Measurements from ENCODE around the gene PNMA8A.

PNMA8A gene

DNA sequence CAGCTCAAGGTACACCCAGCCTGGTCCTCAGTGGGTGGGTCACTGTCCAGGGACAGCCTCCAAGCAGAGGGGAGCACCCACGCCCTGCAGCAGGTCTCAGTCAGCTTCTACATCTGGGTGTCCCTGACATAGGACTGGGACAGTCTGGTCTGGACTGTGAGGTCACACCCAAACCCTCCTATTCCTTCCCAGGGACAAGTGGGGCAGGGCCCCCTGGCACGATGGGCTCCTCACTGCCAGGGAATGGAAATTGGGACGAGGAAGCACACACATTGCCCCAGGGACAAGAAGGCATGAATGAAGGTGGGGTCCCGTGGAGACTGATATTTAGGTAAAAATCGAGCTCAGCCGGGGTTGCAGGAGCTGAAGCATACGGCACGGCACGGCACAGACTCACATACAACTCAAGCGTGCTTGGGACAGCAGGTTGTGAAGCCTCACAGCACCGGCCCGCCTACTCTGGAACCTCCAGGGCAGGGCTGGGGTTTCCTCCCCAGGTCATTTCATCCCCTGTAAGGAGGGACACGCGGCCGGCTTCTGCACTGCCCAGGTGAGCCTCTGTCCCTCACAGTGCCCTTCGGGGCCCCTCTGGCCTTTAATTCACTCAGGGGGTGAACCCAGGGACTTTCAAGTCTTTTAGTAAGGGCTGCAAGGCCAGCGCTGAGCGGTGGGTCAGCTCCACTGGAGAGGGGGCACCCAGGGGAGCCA is 20.8 kb upstream of the PNMA8A start:
- DNase-seq, result no peak

DNA sequence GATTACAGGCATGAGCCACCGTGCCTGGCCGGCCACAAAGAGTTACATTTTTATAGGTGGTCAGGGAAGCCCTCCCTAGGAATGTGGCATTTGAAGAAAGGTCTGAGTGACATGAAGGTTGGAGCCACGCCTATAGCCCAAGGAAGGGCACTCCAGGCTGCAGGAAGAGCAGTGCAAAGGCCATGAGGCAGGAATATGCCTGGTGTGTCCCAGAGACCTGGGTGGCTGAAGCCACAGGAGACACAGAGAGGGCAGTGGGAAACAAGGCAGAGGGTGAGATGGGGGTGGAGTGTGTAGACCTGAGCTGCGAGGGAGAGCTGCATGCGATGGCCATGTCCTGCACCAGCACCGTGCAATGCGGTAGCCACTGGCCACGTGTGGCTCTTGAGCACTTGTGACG is 19.4 kb upstream of the PNMA8A start:
- DNase-seq, result no peak

DNA sequence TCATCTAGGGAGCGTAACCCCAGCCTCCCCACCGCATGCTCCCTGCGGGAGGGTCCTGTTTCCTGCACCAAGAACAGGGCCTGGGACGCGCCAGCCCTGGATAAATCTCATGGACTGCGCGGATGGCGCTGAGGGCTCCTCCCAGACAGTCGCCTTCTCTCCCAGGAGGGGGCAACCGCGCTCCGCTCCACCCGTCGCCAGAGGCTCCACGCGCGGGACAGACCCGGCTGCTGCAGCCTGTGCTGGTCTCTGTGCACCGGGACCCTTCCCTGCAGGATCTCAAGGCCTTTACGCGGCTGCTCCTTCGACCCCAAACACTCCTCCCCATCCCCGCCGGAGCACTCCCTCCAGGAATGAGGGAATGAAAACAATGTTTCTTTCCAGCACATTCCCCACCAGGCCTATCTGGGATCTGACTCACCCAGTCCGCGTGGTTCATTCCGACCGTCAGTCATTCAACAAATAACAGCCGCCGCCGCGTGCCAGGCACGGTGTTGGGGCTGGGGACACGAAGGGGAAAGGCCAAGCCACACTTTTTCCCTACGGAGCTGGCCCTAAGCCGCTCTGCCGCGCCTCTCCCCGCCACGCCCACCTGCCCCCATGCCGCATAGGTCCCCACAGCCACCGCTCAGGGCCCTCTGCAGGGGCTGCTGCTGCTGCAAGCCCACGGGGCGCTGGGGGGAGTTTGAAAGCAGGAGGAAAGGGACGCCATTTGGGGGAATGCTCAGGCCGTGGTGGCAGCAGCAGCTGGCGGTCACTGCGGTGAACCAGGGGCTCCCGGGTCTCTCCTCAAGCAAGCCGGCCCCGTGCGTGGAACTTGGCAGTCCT is 18.3 kb upstream of the PNMA8A start:
- DNase-seq, result peak; percentile 72

DNA sequence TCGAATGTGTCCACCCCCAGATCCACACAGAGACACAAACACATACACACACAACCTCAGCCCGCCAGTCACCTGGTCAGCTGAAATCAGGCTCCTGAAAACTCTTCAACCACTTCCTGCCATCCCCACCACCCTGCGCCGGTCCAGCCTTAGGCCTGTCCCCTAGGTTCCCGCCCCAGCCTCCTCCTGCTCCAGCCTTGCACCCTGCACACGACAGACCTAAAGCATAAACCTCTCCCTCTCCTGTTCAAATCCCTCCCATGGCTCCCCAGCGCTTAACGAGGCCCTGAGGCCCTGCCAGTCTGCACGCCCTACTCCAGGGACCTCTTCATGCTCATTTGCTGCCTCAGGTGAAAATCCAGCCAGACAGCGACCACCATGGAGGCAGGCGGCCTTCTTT is 17.2 kb upstream of the PNMA8A start:
- DNase-seq, result no peak

DNA sequence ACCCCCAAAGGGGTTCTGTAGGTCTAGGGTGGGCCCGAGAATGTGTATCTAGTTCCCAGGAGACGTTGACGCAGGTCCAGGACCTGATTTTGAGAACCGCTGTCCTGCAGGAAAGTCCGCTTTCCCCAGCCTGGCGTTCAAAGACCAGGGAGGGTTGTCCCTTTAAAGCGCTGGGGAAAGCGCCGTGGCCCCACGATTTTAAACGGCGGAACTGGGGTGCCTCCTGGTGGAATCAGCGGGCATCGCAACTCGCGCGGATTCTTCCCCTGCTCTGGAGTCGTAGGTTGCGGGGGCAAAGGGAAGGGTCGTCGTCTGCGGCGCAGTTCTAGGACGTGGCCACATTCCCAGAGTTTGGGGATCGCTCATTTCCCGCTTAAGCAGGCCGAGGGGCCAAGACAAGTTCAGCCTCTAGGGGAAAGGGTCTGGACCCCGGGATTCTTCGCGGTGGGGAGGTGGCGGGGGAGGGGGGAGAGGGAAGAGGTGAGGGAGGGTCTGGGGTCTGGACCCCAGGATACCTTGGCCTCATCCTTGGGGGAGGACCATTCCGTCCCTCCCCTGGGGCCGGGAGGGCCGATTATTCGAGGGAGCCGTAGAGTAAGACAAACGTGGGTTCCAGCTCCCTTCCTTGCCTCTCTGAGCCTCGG is 16.6 kb upstream of the PNMA8A start:
- peak; percentile 95 for DNase-seq

DNA sequence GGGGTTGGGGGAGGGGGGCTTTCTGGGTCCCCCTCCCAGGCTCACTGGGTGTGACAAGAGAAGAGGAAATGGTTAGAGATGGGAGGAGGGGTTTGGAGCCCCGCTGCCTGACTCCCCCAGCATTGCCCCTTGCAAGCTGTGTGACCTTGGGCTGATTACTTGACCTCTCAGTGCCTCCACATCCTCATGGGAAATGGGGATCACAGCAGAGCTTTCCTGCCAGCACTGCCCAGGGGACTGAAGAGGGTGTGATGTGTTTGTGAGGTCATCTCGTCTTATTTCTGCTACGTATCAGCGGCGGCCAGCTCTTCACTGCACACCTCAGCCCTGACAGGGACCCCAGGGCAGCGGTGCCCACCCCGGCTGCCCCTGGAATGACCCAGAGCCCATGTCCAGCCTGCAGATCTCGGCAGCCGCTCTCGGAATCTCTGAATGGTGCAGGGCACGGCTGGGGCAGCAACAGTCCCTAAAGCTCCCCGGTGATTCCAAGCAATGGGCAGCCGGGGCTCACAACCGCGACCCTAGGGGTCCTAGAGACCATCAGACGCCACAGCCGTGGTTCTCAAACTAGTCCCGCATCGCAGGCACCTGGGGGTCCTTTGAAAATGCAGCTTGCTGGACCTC is 15.9 kb upstream of the PNMA8A start:
- no peak for DNase-seq

DNA sequence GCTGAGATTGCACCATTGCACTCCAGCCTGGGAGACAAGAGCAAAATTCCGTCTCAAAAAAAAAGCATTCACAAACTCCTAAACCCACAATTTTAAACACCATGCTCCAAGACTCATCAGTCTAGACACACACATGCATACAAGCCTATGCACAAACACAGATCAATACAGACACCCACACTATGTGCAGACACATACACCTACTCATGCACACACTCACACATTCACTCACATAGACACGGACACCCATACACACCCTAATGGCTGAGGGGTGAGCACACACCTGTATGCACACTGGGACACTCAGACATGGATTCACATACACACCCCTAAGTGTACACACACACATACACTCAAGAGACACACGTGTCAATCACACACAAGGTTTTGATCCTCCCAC is 15.0 kb upstream of the PNMA8A start:
- DNase-seq, result no peak

DNA sequence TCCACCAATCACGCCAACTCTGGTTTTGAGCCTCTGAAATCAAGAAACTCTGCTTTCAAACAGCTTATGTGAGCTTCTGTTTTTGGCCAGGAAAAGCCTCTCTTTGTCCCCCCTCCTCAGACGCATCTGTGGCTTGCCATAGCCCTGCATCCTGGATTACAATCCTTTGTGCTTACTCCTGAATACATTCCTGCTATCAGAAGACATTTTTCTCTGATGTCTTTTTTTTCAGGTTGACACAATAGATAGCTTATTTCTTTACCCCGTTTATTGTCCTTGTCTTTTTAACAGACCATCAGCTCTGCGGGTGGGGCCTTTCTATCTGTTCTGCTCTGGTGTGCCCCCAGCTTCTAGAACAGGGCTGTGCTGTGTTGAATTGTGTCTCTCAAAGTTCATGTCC is 13.3 kb upstream of the PNMA8A start:
- no peak for DNase-seq

DNA sequence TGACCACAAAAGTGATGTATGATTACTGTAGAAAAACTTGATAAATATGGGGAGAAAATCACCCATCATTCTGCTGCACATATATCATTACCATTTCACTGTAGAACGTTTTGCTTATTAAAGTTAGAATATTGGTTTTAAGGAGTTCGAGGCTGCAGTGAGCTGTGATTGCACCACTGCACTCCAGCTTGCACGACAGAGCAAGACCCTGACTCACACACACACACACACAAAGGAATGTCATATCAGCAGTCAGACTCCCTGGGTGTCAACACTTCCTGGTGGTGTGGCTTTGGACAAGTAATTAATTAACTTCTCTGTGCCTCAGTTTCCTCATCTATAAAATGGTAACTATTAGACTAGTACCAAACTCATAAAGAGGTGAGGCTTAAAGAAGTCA is 11.3 kb upstream of the PNMA8A start:
- DNase-seq, result no peak

DNA sequence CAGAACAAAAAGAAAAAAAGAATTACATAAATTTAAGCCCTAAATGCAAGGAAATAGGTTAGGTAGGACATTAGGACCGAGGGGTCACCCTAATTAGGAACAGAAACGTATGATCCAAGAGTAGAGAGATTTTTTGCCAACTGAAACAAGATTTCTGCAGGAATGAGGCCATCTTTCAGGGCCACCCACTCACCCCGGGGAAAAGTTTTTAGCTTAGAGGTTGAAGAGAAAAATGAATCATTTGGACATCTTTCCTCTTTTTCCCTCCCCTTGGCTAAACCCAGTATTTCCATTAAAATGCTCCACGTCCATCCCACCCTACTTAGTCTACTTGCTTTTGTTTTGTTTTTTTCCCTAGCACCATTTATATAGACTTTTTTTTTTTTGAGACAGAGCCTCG is 10.6 kb upstream of the PNMA8A start:
- DNase-seq, result no peak

DNA sequence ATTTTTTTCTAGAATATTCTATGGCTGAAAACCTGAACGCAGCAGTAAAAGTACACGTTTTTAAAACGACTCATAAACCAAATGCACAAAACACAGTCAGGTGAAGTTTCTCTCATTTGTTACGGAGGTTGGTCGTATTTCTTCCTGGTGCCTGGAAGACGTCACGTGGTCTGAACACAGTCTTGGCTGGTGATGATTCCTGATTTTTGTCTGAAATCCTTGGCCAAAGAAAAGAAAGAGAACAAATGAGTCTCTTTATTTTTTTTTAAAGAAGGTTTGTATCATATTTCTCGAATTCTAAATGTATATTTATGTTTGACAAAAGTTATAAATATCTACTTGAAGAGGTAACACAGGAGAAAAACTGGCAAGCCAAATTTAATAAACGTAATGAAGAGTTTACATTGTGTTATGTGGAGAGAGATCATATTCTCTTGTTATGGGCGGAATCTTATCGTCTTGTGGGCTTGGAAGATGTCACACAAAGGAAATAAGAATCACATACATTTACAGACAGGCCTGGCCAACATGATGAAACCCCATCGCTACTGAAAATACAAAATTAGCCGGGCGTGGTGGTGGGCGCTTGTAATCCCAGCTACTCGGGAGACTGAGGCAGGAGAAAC is 10.0 kb upstream of the PNMA8A start:
- peak; percentile 69 for DNase-seq

DNA sequence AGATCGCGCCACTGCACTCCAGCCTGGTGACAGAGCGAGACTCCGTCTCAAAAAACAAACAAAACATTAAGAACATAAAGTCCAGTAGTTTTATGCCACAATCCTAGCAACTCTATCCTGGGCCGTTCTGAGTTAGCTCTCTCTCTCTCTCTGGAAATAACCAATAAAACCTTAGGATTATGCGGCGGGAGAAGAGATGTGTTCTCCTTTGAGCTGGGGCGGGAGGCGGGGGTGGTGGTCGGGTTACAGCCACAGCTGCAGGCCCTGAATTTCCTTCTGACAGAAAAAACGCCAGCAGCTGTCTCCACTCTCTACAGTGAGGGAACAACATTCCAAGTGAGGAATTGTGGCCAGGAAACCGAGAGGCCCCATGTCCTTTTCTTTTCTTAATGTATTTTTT is 9.1 kb upstream of the PNMA8A start:
- DNase-seq, result peak; percentile 90

DNA sequence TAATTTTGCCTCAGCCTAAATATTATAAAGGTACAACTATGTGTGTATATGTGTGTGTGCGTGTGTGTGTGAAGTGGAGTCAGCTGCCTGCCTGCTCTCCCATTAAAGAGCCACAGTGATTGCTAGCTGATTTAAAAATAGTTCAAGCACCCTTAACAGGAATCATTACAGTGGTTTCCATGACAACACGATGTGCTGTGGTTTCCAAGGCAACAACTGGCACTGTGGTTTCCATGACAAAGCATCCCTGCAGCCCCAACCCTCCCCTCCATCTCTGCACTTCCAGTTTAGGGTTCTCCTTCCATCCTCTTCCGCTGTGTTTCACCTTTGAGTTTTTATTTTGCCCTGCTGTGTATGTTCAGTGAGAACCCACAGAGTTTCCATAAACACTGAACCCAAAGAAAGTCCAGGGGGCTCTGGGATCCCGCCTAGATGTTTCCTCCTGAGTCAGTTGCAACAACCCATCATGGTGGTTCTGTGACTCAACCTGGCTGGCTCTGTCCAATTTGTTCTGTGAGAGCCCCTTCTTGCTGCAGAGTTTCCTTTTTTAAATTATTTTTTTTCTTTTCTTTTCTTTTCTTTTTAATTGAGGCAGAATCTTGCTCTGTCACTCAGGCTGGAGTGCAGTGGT is 7.1 kb upstream of the PNMA8A start:
- peak; percentile 79 for DNase-seq

DNA sequence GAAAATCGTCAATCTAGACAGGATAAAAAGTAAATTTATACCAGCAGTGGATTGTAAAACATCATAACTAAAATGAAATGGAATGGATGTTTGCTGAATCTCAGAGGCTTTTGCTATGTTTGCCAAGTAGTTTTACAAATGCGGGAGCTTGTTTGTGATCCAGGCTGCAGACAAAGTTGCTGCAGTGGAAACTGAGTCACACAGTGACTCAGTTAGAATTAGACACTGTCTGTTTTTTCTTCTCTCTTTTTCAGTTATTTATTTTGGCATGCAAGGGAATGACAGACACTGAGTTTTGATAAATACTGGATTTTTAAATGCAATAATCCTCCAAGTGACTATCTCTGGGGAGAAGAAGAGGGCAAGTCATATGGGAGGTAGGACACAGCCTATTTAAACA is 4.6 kb upstream of the PNMA8A start:
- no peak for DNase-seq

DNA sequence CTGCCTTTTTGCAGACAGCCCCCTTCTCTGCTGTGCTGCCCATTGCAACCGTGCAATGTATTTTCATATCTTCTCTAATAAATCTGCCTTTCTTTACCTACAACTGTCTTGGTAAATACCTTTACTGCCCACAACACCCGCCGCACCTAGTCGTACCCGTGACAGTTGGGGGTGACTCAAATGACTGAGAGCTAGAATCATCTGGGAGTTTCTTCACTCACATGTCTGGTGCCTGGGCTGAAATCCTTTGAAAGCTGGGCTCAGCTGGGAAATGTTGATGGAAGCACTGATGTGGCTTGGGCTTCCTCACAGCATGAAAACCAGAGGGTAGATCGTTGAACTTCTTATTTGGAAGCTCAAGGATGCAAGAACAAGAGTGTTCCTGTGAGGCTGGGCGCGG is 2.8 kb upstream of the PNMA8A start:
- DNase-seq, result no peak

DNA sequence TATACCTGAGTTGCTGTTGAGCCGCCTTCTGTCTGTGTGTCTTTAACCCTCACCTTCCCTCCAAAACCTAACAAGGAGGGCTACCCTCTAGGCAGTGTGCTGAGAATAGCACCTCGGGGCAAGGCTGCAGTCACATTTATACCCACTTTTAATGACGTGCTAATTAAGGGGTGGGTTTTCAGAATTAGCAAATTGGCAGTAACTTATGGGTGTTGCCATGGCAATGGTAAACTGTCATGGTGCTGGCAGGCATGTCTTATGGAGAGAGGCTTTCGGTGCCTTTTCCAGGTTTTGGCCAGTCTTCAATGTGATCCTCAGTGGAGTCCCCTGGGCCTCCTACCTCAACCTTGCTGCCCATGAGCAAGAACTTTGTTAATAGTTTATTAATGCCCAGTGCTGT is 1.2 kb upstream of the PNMA8A start:
- no peak for DNase-seq

DNA sequence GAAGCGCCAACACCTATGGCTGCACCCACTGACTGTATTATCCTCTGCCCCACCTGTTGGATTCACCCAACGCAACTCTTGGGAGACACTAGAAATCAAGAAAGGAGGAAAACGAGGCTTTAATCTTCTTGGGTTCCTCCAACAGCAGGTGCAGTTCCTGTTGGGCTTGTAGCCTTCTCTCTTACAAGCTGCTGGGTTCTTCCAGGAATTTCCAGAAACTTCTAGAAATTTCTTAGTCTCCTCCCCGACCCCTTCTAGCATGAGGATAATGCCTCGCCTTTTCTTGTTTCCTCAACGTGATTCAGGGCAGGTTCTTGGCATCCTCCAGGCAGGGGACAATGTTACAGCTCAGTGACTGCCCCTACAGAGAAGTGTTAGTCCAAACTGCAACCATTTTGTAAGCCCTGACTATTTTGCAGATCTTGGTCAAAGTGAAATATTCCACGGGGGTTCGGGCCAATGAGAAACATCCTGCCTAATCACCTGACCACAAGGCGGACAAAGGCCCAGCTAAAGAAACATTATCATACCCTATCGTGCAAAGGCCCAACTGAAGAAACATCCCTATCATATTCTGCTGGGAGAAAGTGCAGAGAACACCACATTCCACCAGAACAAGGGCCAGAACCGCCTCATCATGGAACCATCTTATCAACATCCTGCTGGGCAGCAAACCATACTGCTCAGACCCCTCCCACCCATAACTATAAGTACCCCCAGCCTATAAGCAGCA is 614 bp upstream of the PNMA8A start:
- DNase-seq, result no peak

DNA sequence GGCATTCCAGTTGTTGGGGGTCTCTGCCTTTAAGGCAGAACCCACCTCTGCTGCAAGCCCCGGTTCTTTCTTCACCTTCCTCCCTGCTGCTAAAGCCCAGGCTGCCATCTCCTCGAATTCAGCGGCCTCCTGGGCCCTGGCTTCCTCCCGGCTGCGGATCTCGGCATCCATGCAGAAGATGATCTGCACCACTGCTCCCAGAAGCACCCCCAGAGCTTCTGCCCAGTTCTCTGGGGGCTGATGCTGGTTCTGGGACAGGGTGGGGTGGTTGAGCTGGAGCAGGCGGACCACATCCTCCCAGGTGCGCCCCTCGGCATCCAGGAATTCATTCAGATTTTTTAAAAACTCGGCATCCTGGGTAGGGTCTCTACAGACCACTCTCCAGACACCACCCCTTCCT is 987 bp downstream of the PNMA8A start:
- DNase-seq, result no peak

DNA sequence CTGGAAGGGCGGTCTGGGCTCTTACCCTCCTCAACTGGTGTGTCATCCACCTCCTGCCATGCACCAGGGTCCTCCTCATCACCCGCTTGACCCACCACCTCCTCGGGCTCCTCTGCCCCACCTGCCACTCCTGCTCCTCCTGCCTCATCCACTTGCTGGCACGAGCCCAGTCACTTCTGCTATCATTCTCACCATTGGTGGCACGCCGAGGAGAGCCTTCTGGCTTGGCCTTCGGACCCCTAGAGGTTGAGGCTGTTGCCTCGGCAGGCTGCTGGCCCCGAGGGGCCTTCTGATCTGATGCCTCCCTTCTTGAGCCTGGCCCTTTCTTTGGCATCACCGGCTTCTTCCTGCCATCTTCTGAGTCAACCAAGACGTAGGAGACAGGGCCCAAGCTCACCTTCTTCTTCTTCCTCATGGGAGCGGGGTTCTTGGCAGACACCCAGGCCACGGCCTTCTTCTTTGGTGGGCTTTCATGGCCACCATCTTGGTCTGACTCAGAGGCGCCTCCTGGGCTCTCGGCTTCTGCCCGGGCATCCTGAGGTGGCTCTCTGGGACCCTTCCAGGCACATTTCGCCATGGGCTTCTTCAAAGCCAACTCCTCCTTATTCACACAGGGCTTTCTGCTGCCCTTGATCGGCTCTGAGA is 1.7 kb downstream of the PNMA8A start:
- DNase-seq, result no peak

DNA sequence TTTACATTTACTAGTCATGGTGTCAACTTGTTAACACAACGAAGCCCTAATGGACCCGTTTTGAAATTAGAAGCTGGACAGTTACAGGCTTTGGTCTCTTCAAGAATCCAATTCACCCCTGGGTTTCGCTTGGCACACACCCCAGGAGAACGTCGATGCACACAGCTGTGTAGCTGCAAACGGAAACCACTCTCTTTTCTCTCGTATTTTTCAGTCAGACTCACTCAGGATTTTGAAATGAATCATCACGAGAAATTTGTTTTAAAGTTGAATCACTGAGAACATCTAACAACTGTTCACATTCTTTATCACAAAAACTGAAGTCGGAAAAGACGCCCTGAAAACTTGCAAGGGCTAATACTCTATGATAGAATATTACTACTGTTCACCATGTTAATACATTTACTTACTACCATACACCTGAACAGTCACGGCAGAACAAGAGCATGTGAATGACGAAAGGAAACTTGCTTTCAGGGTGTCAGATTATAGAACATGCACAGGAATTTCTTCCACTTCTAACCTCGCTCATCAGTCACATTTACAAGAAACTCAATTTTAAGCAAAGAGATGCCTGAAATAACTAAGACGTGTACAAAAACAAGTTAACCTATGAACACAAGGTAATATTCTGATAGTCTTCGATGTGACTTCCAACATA is 4.7 kb downstream of the PNMA8A start:
- no peak for DNase-seq

DNA sequence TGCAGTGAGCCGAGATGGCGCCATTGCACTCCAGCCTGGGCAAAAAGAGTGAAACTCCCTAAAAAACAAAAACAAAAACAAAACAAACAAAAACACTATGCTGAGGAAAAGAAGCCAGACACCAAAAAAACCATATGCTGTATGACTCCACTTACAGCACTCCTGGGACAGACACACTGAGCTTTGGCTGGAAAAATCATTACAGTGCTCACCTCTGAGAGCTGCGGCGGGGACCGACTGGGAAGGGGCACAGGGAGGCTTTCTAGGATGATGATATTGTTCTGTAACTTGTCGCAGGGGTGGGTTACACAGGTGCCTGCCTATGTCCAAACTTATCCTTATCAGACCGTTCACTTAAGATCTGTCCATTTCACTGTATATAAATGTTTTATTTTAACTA is 7.8 kb downstream of the PNMA8A start:
- DNase-seq, result no peak

All from eye (tissue), 1 donor.